K562 (cell line): ENCODE data around the gene ATP2A2. TPM values are rescaled to one million over a fixed set of nuclear protein-coding genes. Genes with fewer than 3 reads are reported as not detected.
A peak's percentile ranks its signal among the peaks of the same experiment; 100 is the strongest.

ENCODE experiments used
- CAMTA2 ChIP-seq: fragments of 250-450 bp; sonication (Bioruptor Pico); conservative IDR thresholded peaks from 2 replicates; pipeline ENCODE4 v1.5.1; 2022
- ESRRA ChIP-seq: fragments of 450-650 bp; IDR thresholded peaks from 2 replicates; pipeline ENCODE4 v1.6.1; 2014; ENCODE audit warnings: low read depth, mild to moderate bottlenecking, moderate library complexity, borderline replicate concordance
- ETV5 ChIP-seq: sonication (generic); formaldehyde crosslinking; IDR thresholded peaks from 2 replicates; pipeline ENCODE4 v1.4.0; 2020; ENCODE audit warnings: low read depth, mild to moderate bottlenecking, missing genetic modification reagents
- HDAC6 ChIP-seq: IDR thresholded peaks from 2 replicates; pipeline ENCODE4 v1.6.1; 2012; ENCODE audit warnings: low read depth, mild to moderate bottlenecking, control low read depth, inconsistent platforms, low read length, moderate library complexity
- NONO ChIP-seq, 2 experiments: fragments of 200-400 bp in 1 of 2; fragments of 450-650 bp in 1 of 2; formaldehyde crosslinking in 1 of 2; IDR thresholded peaks; 2 replicates each; pipeline ENCODE4 v1.6.1; 2017; ENCODE audit warnings: low read depth in 2 of 2, mild to moderate bottlenecking in 2 of 2, moderate library complexity in 2 of 2, low read length in 1 of 2
- PHB2 ChIP-seq: fragments of 450-650 bp; IDR thresholded peaks from 2 replicates; pipeline ENCODE4 v1.6.1; 2017; ENCODE audit warnings: low read depth
- RCOR1 ChIP-seq, 2 experiments: IDR thresholded peaks; 2 replicates each; pipeline ENCODE4 v1.6.1; 2012; ENCODE audit warnings: low read depth in 2 of 2, low read length in 2 of 2, borderline replicate concordance in 1 of 2, improper control_type of control experiment in 1 of 2
- RFX1 ChIP-seq: fragments of 450-650 bp; IDR thresholded peaks from 2 replicates; pipeline ENCODE4 v1.6.1; 2016; ENCODE audit warnings: mild to moderate bottlenecking, moderate library complexity
- SLC30A9 ChIP-seq: fragments of 250-450 bp; sonication (Bioruptor Pico); IDR thresholded peaks from 2 replicates; pipeline ENCODE4 v1.8.0; 2022; ENCODE audit warnings: mild to moderate bottlenecking, moderate library complexity
- SMARCA4 ChIP-seq: fragments of 450-650 bp; IDR thresholded peaks from 2 replicates; pipeline ENCODE4 v1.6.1; 2016
- TEAD4 ChIP-seq, 2 experiments: sonication (generic) in 1 of 2; formaldehyde crosslinking in 1 of 2; IDR thresholded peaks; 2 replicates each; pipeline versions ENCODE4 v1.6.1 to v1.8.0; 2012 to 2022; ENCODE audit warnings: borderline replicate concordance in 1 of 2, inconsistent platforms in 1 of 2, low read length in 1 of 2, mild to moderate bottlenecking in 1 of 2, missing genetic modification reagents in 1 of 2
- TRIM24 ChIP-seq, 2 experiments: fragments of 450-650 bp; IDR thresholded peaks; 2 replicates each; pipeline ENCODE4 v1.6.1; 2016
- ZC3H11A ChIP-seq: IDR thresholded peaks from 2 replicates; pipeline ENCODE4 v1.6.1; 2012; ENCODE audit warnings: low read depth, low read length, improper control_type of control experiment
- ZNF444 ChIP-seq: fragments of 250-450 bp; sonication (Bioruptor Pico); IDR thresholded peaks from 2 replicates; pipeline ENCODE4 v1.4.0; 2020; ENCODE audit warnings: mild to moderate bottlenecking, moderate library complexity
- ZNF75A ChIP-seq: fragments of 450-650 bp; formaldehyde crosslinking; IDR thresholded peaks from 2 replicates; pipeline ENCODE4 v1.4.0; 2020; ENCODE audit warnings: mild to moderate bottlenecking
- polyA plus RNA-seq, 8 experiments: library from polyadenylated mRNA; depleted of rRNA in 4 of 8; stranded (reverse) in 5 of 8; unstranded in 3 of 8; fragments of >200 nt; fragmentation: Nextera tagmentation in 2 of 8; fragmentation: Illumina TruSeq in 1 of 8; extraction: Ambion mirVana in 2 of 8; extraction: Trizol in 1 of 8; gene quantifications; 2 replicates each; pipeline versions ENCODE4 v1.2.1 to v1.2.3, GENCODE V29; 2011 to 2014; ENCODE audit warnings: inconsistent platforms in 1 of 8, missing spikeins in 1 of 8
- total RNA-seq, 7 experiments: library from RNA; depleted of rRNA in 6 of 7; stranded (reverse); fragments of >200 nt in 6 of 7; fragmentation: Illumina TruSeq in 2 of 7; extraction: Trizol in 2 of 7; gene quantifications; 2 replicates each; pipeline versions ENCODE4 v1.2.1 to v1.2.3, GENCODE V29; 2011 to 2021; ENCODE audit warnings: low replicate concordance in 1 of 7
- TF ChIP-seq, protein P1 (sequence below): fragments of 250-450 bp; sonication (Bioruptor Pico); IDR thresholded peaks from 2 replicates; pipeline ENCODE4 v1.8.0; 2022; ENCODE audit warnings: moderate library complexity, mild to moderate bottlenecking, inconsistent platforms
- TF ChIP-seq, protein P2 (sequence below): sonication (generic); formaldehyde crosslinking; IDR thresholded peaks from 2 replicates; pipeline ENCODE4 v1.8.1; 2023; ENCODE audit warnings: mild to moderate bottlenecking, missing genetic modification reagents, moderate library complexity
- TF ChIP-seq, protein P3 (sequence below): sonication (generic); formaldehyde crosslinking; IDR thresholded peaks from 2 replicates; pipeline ENCODE4 v1.8.1; 2023; ENCODE audit warnings: mild to moderate bottlenecking, missing genetic modification reagents
- TF ChIP-seq, protein P4 (sequence below): fragments of 450-650 bp; IDR thresholded peaks from 2 replicates; pipeline ENCODE4 v1.6.1; 2016
- TF ChIP-seq, protein P5 (sequence below): sonication (generic); formaldehyde crosslinking; IDR thresholded peaks from 2 replicates; pipeline ENCODE4 v1.8.0; 2022; ENCODE audit warnings: missing genetic modification reagents, mild to moderate bottlenecking, moderate library complexity, borderline replicate concordance

ATP2A2 gene
- total and polyA plus RNA-seq, 9 of the 15 experiments (the other 6 are each of a cell fraction or from before 2014, with no cell fraction given) = 5.2 to 205 (median 51.6) TPM

DNA sequence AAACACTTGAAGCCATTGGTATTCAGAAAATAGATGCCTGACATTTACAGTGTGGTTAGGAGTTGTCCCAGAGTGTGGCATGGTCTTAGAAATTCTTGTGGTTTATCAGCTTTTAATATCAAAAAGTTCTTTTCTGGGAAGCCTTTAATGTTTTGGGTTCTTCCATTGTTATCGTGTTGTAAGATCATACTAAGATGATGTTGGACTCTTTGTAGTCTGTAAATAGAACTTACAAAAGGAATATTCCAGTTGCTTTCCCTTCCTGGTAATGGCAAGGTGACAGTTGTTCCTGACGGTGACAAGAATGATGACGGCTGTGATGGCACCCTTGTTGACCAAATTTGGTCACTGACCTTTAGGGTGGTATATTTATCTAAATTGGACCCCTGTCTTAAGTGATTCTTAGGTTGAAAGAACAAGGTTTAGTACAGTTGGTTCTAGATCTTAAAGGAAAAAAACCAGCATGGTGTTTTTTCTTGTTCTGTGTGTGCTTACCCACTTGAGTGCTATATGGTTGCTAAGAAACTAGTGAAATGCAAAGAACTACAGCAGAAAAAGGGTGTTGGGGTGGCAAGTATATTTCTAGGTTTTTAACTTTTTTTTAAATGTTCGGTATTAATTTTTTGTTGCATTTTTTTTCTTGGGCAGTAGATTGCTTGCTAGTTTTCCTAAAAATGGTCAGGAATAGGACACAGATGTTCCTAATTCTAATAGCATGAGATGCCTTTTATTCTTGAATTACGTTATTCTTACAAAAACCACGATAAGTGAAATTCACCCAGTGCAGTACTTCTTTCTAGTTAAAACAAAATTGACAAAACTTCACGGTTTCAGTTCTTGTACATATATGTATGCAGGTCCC is 2.1 kb downstream of the ATP2A2 start (continued):
- TF ChIP-seq PHB2 = no peak
- TF ChIP-seq ETV5 = no peak
- TF ChIP-seq SLC30A9 (CRISPR knock-in tag) = no peak
- no peak for TF ChIP-seq ZNF75A (CRISPR knock-in tag)
- TF ChIP-seq TRIM24 (IDR thresholded peaks at IDR 0.05) = no peak
- TF ChIP-seq, protein P1, sequence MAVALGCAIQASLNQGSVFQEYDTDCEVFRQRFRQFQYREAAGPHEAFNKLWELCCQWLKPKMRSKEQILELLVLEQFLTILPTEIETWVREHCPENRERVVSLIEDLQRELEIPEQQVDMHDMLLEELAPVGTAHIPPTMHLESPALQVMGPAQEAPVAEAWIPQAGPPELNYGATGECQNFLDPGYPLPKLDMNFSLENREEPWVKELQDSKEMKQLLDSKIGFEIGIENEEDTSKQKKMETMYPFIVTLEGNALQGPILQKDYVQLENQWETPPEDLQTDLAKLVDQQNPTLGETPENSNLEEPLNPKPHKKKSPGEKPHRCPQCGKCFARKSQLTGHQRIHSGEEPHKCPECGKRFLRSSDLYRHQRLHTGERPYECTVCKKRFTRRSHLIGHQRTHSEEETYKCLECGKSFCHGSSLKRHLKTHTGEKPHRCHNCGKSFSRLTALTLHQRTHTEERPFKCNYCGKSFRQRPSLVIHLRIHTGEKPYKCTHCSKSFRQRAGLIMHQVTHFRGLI = no peak
- TF ChIP-seq TEAD4 (IDR thresholded peaks at IDR 0.05; ENCODE audit: low read length) = no peak; the same call in 1 of the 2 replicates
- TF ChIP-seq TEAD4 (CRISPR knock-in tag; IDR thresholded peaks at IDR 0.05; ENCODE audit: borderline replicate concordance) = no peak
- TF ChIP-seq, protein P2, sequence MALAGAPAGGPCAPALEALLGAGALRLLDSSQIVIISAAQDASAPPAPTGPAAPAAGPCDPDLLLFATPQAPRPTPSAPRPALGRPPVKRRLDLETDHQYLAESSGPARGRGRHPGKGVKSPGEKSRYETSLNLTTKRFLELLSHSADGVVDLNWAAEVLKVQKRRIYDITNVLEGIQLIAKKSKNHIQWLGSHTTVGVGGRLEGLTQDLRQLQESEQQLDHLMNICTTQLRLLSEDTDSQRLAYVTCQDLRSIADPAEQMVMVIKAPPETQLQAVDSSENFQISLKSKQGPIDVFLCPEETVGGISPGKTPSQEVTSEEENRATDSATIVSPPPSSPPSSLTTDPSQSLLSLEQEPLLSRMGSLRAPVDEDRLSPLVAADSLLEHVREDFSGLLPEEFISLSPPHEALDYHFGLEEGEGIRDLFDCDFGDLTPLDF (CRISPR knock-in tag) = no peak
- TF ChIP-seq NONO (IDR thresholded peaks at IDR 0.05; ENCODE audit: low read depth in 2 of 2, low read length in 1 of 2) = no peak
- TF ChIP-seq RFX1 = peak; percentile 36; the same call in 1 of the 2 replicates
- TF ChIP-seq ESRRA = no peak
- no peak for TF ChIP-seq HDAC6
- TF ChIP-seq, protein P3, sequence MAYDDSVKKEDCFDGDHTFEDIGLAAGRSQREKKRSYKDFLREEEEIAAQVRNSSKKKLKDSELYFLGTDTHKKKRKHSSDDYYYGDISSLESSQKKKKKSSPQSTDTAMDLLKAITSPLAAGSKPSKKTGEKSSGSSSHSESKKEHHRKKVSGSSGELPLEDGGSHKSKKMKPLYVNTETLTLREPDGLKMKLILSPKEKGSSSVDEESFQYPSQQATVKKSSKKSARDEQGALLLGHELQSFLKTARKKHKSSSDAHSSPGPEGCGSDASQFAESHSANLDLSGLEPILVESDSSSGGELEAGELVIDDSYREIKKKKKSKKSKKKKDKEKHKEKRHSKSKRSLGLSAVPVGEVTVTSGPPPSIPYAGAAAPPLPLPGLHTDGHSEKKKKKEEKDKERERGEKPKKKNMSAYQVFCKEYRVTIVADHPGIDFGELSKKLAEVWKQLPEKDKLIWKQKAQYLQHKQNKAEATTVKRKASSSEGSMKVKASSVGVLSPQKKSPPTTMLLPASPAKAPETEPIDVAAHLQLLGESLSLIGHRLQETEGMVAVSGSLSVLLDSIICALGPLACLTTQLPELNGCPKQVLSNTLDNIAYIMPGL = no peak
- no peak for TF ChIP-seq ZNF444 (CRISPR knock-in tag)
- TF ChIP-seq, protein P4, sequence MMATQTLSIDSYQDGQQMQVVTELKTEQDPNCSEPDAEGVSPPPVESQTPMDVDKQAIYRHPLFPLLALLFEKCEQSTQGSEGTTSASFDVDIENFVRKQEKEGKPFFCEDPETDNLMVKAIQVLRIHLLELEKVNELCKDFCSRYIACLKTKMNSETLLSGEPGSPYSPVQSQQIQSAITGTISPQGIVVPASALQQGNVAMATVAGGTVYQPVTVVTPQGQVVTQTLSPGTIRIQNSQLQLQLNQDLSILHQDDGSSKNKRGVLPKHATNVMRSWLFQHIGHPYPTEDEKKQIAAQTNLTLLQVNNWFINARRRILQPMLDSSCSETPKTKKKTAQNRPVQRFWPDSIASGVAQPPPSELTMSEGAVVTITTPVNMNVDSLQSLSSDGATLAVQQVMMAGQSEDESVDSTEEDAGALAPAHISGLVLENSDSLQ = 0 out of 2 replicates have a peak, but pooled peaks have one; percentile 35
- TF ChIP-seq RCOR1 (IDR thresholded peaks at IDR 0.05; ENCODE audit: borderline replicate concordance in 1 of 2, low read depth in 2 of 2, low read length in 2 of 2) = no peak
- 0 out of 2 replicates have a peak, but pooled peaks have one; percentile 10 for TF ChIP-seq SMARCA4
- no peak for TF ChIP-seq ZC3H11A
- TF ChIP-seq CAMTA2 (CRISPR knock-in tag) = no peak
- TF ChIP-seq, protein P5, sequence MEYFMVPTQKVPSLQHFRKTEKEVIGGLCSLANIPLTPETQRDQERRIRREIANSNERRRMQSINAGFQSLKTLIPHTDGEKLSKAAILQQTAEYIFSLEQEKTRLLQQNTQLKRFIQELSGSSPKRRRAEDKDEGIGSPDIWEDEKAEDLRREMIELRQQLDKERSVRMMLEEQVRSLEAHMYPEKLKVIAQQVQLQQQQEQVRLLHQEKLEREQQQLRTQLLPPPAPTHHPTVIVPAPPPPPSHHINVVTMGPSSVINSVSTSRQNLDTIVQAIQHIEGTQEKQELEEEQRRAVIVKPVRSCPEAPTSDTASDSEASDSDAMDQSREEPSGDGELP (CRISPR knock-in tag) = no peak
